Measurements from ENCODE around the gene UBL5.

Gene UBL5

GRCh38 chr19:9797871-9798270 is 29.8 kb upstream of the UBL5 start:
- H3K4me3 ChIP-seq (ENCODE audit: low read length): no peak overlapping the region
- no peak for DNase-seq (ENCODE audit: low read depth)
- TF ChIP-seq CTCF (conservative IDR thresholded peaks at IDR 0.05; ENCODE audit: low read depth, low read length): no peak

- no peak for DNase-seq (ENCODE audit: low read depth)
- TF ChIP-seq CTCF (conservative IDR thresholded peaks at IDR 0.05; ENCODE audit: low read depth, low read length): no peak
- no peak overlapping the region for H3K4me3 ChIP-seq (ENCODE audit: low read length)
Measured at GRCh38 chr19:9799162-9799561, 28.6 kb upstream of the UBL5 start.

- H3K4me3 ChIP-seq (ENCODE audit: low read length): no peak overlapping the region
- no peak for TF ChIP-seq CTCF (conservative IDR thresholded peaks at IDR 0.05; ENCODE audit: low read depth, low read length)
- DNase-seq (ENCODE audit: low read depth): no peak
Measured at GRCh38 chr19:9801976-9802375, 25.7 kb upstream of the UBL5 start.

- H3K4me3 ChIP-seq (ENCODE audit: low read length): no peak overlapping the region
- TF ChIP-seq CTCF (conservative IDR thresholded peaks at IDR 0.05; ENCODE audit: low read depth, low read length): no peak
- no peak for DNase-seq (ENCODE audit: low read depth)
Measured at GRCh38 chr19:9806803-9807202, 20.9 kb upstream of the UBL5 start.

- H3K4me3 ChIP-seq (ENCODE audit: low read length): no peak overlapping the region
- DNase-seq (ENCODE audit: low read depth): no peak
- TF ChIP-seq CTCF (conservative IDR thresholded peaks at IDR 0.05; ENCODE audit: low read depth, low read length): no peak
Measured at GRCh38 chr19:9808855-9809824, 18.6 kb upstream of the UBL5 start.

GRCh38 chr19:9811139-9811538 is 16.6 kb upstream of the UBL5 start:
- no peak overlapping the region for H3K4me3 ChIP-seq (ENCODE audit: low read length)
- DNase-seq (ENCODE audit: low read depth): no peak
- TF ChIP-seq CTCF (conservative IDR thresholded peaks at IDR 0.05; ENCODE audit: low read depth, low read length): no peak

GRCh38 chr19:9818175-9818733 is 9.5 kb upstream of the UBL5 start:
- no peak for DNase-seq (ENCODE audit: low read depth)
- H3K4me3 ChIP-seq (ENCODE audit: low read length): peak overlapping the region; percentile 93
- TF ChIP-seq CTCF (conservative IDR thresholded peaks at IDR 0.05; ENCODE audit: low read depth, low read length): no peak

Measured in retinal pigment epithelial cell (primary cell).